ENCODE results near the gene HCRTR1. TPM values are rescaled to one million over a fixed set of nuclear protein-coding genes. Genes with fewer than 3 reads are reported as not detected.
A peak's percentile ranks its signal among the peaks of the same experiment; 100 is the strongest.

Gene HCRTR1
- total RNA-seq, 1 experiment from 2014 or later = not detected

DNA sequence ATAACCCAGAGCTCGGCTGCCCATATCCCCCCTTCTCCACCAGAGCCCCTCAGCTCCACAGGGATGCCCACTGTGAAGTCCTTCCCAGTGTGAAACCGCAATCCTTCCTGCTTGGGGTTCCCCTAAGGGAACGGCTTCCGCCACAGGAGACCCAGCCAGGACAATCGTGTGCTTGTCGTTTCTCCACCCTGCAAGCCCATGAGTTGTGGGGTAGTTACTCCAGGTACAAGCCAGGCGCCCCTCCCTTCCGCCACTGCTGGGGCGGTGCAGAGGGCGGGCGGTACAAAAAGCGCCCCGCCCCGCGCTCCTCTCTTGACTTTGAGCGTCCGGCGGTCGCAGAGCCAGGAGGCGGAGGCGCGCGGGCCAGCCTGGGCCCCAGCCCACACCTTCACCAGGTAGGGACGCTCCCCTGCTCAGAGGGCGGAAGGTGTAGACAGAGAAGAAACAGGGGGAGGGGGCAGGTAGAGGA is 41.3 kb upstream of the HCRTR1 start, which contains the start of gene TINAGL1:
Gene TINAGL1, plus strand, starts transcription at position 315 of the 469 bp plus-strand sequence. CDS start 634 bp downstream, outside the sequence.
- Histone ChIP-seq H3K9ac (ENCODE audit: low read length) (peak within 1 kb of the TSS; percentile 86), H3K4me3 (ENCODE audit: low read length) (peak within 1 kb of the TSS; percentile 71)
- peak; percentile 65 for ATAC-seq

DNA sequence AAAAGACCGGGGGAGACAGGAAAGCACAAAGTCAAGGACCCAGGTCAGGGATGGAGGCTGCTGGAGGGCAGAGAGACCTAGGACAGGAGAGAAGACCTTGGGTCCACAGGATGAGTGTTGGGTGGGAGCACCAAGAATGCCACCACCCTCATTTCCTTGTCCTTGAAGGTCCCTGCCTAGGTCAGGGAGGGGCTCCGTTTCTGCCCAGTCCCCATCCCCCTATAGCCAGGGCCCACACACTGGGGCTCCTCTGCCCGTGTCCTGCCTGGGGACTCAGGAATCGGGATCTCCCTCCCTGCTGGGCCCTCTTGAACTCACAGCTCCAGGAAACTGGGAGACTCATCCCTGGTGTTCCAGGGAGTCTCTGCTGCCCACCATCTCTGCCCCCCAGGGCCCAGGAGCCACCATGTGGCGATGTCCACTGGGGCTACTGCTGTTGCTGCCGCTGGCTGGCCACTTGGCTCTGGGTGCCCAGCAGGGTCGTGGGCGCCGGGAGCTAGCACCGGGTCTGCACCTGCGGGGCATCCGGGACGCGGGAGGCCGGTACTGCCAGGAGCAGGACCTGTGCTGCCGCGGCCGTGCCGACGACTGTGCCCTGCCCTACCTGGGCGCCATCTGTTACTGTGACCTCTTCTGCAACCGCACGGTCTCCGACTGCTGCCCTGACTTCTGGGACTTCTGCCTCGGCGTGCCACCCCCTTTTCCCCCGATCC is 40.6 kb upstream of the HCRTR1 start:
- Histone ChIP-seq H3K36me3 (ENCODE audit: low read depth, low read length) (peaks cover 3% of the 10 kb centered on the region; the same call in 1 of the 2 replicates), H3K9me3 (ENCODE audit: low read length) (no peaks in the 10 kb centered on the region), H3K27me3 (ENCODE audit: low read length) (no peaks in the 10 kb centered on the region), H3K4me1 (ENCODE audit: insufficient read depth, low read length) (peaks cover 74% of the 10 kb centered on the region), H3F3A (ENCODE audit: low read length, unreplicated experiment) (no peaks in the 10 kb centered on the region), H3K27ac (ENCODE audit: low read length) (peak overlapping the region; percentile 98), H4K20me1 (ENCODE audit: low read length) (peaks cover 13% of the 10 kb centered on the region; the same call in 1 of the 2 replicates), H2AFZ (ENCODE audit: low read length) (no peak overlapping the region), H3K4me2 (ENCODE audit: low read length) (peak overlapping the region; percentile 90), H3K9me2 (replicated peaks; ENCODE audit: low read length) (no peaks in the 10 kb centered on the region), H3K9ac (ENCODE audit: low read length) (peak overlapping the region; percentile 86), H3K79me2 (ENCODE audit: low read length) (peaks cover 52% of the 10 kb centered on the region), H3K4me3 (ENCODE audit: low read length) (peak overlapping the region; percentile 71)
- TSS peak; percentile 62 for BruUV-seq (replicated peaks)
- no peak for DNase-seq
- intact Hi-C loops (cut with micrococcal nuclease) = no loop called here
- ChIA-PET POLR2A (ENCODE audit: unreplicated experiment) (interaction anchor here (0.6 kb wide), 1 partner anchor 105 kb away, joined by 3 read pairs; no protein-coding TSS in a partner anchor), CTCF (interaction anchor here (0.6 kb wide), 1 partner anchor 378 kb away, joined by 3 read pairs; no protein-coding TSS in a partner anchor)
- TF ChIP-seq, protein P1, sequence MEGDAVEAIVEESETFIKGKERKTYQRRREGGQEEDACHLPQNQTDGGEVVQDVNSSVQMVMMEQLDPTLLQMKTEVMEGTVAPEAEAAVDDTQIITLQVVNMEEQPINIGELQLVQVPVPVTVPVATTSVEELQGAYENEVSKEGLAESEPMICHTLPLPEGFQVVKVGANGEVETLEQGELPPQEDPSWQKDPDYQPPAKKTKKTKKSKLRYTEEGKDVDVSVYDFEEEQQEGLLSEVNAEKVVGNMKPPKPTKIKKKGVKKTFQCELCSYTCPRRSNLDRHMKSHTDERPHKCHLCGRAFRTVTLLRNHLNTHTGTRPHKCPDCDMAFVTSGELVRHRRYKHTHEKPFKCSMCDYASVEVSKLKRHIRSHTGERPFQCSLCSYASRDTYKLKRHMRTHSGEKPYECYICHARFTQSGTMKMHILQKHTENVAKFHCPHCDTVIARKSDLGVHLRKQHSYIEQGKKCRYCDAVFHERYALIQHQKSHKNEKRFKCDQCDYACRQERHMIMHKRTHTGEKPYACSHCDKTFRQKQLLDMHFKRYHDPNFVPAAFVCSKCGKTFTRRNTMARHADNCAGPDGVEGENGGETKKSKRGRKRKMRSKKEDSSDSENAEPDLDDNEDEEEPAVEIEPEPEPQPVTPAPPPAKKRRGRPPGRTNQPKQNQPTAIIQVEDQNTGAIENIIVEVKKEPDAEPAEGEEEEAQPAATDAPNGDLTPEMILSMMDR (conservative IDR thresholded peaks at IDR 0.05; ENCODE audit: low read depth, low read length) = no peak
- TF ChIP-seq EZH2 (IDR thresholded peaks at IDR 0.05; ENCODE audit: low read length, unreplicated experiment) (no peak), EZH2phosphoT487 (IDR thresholded peaks at IDR 0.05; ENCODE audit: borderline replicate concordance, low read length) (no peak)
- no peak for ATAC-seq

More for the DNA sequence above, 41.3 kb upstream of the HCRTR1 start, which contains the start of gene TINAGL1:
- Histone ChIP-seq H3K79me2 (ENCODE audit: low read length) (peaks cover 52% of the 10 kb centered on the region), H2AFZ (ENCODE audit: low read length) (no peak within 1 kb of the TSS), H3K27me3 (ENCODE audit: low read length) (no peaks in the 10 kb centered on the region), H3K36me3 (ENCODE audit: low read depth, low read length) (peaks cover 3% of the 10 kb centered on the region; the same call in 1 of the 2 replicates), H3K27ac (ENCODE audit: low read length) (peak within 1 kb of the TSS; percentile 98), H3K4me1 (ENCODE audit: insufficient read depth, low read length) (peaks cover 68% of the 10 kb centered on the region), H3F3A (ENCODE audit: low read length, unreplicated experiment) (no peaks in the 10 kb centered on the region), H3K4me2 (ENCODE audit: low read length) (peak within 1 kb of the TSS; percentile 90), H3K9me3 (ENCODE audit: low read length) (no peaks in the 10 kb centered on the region), H3K9me2 (replicated peaks; ENCODE audit: low read length) (no peaks in the 10 kb centered on the region), H4K20me1 (ENCODE audit: low read length) (peaks cover 13% of the 10 kb centered on the region; the same call in 1 of the 2 replicates)
- intact Hi-C loops (cut with micrococcal nuclease) = no loop called here
- ChIA-PET POLR2A (ENCODE audit: unreplicated experiment) (interaction anchor here (0.6 kb wide), 1 partner anchor 104 kb away, joined by 3 read pairs; no protein-coding TSS in a partner anchor), CTCF (interaction anchor here (0.6 kb wide), 1 partner anchor 379 kb away, joined by 3 read pairs; no protein-coding TSS in a partner anchor)
- DNase-seq = peak; percentile 94
- BruUV-seq (replicated peaks) = no TSS peak
- TF ChIP-seq, protein P1 (conservative IDR thresholded peaks at IDR 0.05; ENCODE audit: low read depth, low read length) = no peak
- TF ChIP-seq EZH2phosphoT487 (IDR thresholded peaks at IDR 0.05; ENCODE audit: borderline replicate concordance, low read length) = no peak
- no peak for TF ChIP-seq EZH2 (IDR thresholded peaks at IDR 0.05; ENCODE audit: low read length, unreplicated experiment)
